ENCODE measurements around the gene ELOF1.
"Not testable (repeated sequence)": the region's sequence is repeated elsewhere in the genome, so short reads cannot be mapped to it uniquely, and the experiment has no call there.

GRCh38 chr19:11565649-11565980, 6.6 kb upstream of the ELOF1 start:
- not testable (repeated sequence) for TF ChIP-seq CTCF (tag by site-specific recombination; IDR thresholded peaks at IDR 0.05); ZNF274 (IDR thresholded peaks at IDR 0.05; ENCODE audit: low read length); ZNF274 (tag by site-specific recombination; IDR thresholded peaks at IDR 0.05; ENCODE audit: borderline replicate concordance); ZNF654 (tag by site-specific recombination; IDR thresholded peaks at IDR 0.05; ENCODE audit: low read depth); TCF7L2 (IDR thresholded peaks at IDR 0.05; ENCODE audit: borderline replicate concordance, low read depth, low read length)
